HG02642 (cell line): ENCODE results near the gene NUTM2A.
A peak's percentile ranks its signal among the peaks of the same experiment; 100 is the strongest.
"Not testable (repeated sequence)": the region's sequence is repeated elsewhere in the genome, so short reads cannot be mapped to it uniquely, and the experiment has no call there.

Experiments
- ATAC-seq: cut with Tn5 transposase; IDR thresholded peaks from one replicate; pipeline ENCODE4 v1.9.1; 2021; ENCODE audit warnings: mild to moderate bottlenecking; ENCODE audit not compliant: unreplicated experiment, poor library complexity

Gene NUTM2A

GRCh38 chr10:87225148-87225547 is at the start of gene NUTM2A:
Gene NUTM2A (plus strand): TSS chr10:87225448. CDS start chr10:87225831, 383 bp downstream.
- ATAC-seq: not testable (repeated sequence)

GRCh38 chr10:87177587-87177986 is 47.7 kb upstream of the NUTM2A start:
- not testable (repeated sequence) for ATAC-seq

GRCh38 chr10:87184421-87184820 is 40.8 kb upstream of the NUTM2A start:
- ATAC-seq: not testable (repeated sequence)

- ATAC-seq: not testable (repeated sequence)
Observed at GRCh38 chr10:87186016-87186415, 39.2 kb upstream of the NUTM2A start.

DNA sequence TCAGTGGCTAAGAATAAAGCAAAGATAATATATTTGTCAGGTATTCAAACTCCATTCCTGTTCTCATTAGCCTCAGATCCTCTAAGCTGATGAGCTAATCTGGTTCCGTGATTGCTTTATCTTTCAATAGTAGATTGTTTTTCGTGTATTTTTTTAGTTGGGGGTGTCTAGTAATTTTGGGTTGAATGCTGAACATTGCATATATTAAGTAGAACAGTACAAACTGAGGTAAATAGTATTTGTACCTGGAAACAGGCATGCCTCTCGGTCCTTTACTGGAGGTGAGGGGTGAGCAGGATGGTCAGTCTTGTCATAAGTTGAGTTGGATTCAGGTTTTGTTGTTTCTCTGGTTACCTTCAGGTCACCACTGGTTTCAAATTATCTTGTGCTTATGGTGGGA is 37.7 kb upstream of the NUTM2A start:
- ATAC-seq: not testable (repeated sequence)

DNA sequence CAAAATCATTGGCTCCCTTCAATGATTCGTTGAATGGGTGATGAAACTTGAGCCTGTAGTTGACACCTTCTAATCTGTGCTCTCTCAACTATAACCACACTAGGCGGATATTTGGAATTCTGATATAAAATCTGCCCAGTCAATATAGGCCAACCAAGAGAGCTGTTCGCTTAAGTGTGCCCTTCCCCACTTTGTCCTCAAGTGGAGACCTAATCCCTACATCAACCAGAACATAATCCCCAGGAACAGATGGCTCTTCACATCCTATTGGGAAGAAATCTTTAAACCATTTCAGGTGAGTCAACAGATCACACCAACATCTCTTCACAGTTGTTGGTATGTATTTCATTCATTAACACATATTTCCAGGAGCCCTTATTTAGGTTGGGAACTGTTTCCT is 33.4 kb upstream of the NUTM2A start:
- not testable (repeated sequence) for ATAC-seq

- peak; percentile 43 for ATAC-seq
Observed at GRCh38 chr10:87200924-87201323, 24.3 kb upstream of the NUTM2A start.

GRCh38 chr10:87204801-87205200 is 20.4 kb upstream of the NUTM2A start:
- ATAC-seq: not testable (repeated sequence)

DNA sequence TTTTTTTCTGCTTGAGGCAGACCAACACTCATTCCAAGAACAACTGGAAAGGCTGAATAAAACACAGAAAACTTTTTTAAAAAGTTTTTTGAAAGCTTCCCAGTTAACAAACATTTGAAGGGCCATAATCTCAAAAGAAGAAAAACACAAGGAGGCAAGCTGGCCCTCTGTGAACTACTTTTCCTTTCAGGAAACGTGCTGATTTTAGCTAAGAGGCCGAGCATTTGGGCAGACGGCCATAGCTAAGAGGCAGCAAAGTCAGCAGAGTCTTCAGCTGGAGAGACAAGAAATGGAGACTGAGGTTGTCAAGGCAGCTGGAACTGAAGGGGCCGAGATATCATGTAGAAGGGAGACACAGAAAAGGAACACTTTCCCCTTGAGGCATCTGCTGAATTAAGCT is 18.3 kb upstream of the NUTM2A start:
- ATAC-seq: not testable (repeated sequence)

DNA sequence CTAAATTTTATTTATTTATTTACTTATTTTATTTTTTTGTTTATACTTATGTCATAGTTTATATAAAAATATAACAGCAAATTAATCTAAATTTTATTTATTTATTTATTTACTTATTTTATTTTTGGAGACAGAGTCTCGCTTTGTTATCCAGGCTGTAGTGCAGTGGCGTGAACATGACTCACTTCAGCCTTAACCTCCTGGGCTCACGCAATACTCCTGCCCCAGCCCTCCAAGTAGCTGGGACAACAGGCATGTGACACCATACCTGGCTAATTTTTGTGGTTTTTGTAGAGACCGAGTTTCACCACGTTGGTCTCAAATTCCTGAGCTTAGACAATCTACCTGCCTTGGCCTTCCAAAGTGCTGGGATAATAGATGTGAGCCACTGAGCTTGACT is 14.9 kb upstream of the NUTM2A start:
- ATAC-seq: not testable (repeated sequence)

GRCh38 chr10:87211848-87212247 is 13.4 kb upstream of the NUTM2A start:
- ATAC-seq: not testable (repeated sequence)

DNA sequence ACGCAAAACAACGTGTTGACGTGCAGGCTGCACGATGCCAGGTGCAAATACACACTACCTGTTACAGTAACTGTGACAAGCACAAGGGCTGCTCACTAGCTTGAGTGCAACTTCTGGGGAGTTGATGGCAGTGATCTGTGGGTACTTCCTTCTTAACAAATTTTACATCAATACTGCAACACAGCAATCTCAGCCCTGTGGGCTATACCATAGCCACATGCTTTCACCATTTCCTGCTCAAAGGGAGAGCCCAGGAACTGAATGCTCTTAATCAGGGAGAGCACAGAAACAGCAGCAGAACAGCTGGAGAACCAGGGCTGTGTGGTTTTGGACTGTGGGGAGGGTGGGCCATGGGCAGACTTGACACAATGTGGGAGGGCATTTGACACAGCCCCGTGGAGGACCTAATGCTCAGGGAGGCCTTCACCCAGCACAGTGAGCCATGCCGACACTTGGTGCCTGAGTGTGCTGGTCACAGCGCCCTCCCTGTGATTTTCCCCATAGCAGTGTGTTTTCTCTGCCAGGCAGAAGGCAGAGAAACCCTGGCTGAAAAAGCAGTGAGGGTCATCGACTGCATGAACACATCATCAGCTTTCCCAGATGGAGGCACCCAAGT is 12.0 kb upstream of the NUTM2A start:
- not testable (repeated sequence) for ATAC-seq

DNA sequence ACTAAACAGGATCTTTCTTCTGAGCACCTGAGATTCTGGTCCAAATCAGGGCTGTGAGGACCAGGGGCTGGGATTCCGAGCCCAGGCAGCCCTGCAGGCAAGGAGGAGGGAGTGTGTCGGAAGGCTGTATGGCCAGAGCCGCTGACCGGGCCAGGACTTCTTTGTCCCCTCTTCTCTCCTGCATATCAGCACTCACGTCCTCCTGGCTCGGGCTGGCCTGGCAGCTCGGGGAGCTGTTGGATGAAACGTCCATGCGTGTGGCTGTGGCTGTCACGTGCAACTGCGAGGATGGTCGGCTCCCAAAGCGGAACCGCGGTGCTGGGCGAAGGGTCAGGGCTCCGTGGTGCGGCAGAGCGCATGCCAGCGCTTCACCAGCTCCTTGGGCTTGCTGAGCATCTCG is 11.4 kb upstream of the NUTM2A start:
- not testable (repeated sequence) for ATAC-seq

GRCh38 chr10:87216120-87216519 is 9.1 kb upstream of the NUTM2A start:
- ATAC-seq: not testable (repeated sequence)

DNA sequence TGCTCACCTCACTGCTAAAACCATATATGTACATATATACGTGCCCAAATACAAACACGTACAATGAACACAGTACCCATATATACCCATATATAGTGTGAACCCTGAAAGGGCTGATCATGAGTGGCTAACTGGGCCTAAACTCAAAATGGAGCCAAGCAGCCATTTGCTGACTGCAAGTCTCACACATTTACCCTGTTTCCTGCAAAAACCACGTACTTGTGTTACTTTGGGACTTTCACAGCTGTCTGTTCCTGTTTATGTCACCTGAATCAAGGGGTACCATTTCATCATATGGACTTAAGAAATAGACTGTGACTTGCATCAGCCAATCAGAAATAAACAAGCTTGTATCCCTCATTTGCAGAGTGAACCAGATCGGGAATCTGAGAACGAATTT is 5.9 kb upstream of the NUTM2A start:
- ATAC-seq: not testable (repeated sequence)

- ATAC-seq: not testable (repeated sequence)
Observed at GRCh38 chr10:87222789-87223188, 2.5 kb upstream of the NUTM2A start.

DNA sequence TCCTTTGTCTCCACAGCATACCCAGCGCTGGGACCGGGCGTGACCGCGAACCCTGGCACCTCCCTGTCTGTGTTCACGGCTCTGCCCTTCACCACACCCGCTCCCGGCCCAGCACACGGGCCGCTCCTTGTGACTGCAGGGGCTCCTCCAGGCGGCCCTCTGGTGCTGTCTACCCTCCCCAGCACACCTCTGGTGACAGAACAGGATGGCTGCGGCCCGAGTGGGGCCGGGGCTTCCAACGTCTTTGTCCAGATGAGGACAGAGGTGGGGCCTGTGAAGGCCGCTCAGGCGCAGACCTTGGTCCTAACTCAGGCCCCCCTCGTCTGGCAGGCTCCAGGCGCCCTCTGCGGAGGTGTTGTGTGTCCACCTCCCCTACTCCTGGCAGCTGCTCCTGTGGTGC is 3.0 kb downstream of the NUTM2A start:
- ATAC-seq: not testable (repeated sequence)

DNA sequence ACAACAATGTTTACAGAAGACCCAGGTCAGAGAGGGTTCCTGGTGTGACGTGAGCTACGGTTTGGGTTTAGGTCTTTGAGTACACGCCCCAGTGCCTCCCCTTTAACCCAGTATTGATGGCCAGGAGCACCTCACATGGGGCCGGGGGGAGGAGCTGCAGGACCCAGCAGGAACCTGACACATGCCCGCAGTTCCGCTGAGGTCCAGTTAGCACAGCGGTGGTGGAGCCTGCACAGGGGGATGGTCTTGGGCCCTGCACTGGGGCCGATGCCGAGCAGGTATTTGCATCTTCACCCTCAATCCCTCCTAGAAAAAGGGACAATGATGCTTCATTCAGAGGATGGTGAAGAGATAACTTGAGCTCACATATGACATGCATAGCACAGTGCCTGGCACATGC is 4.0 kb downstream of the NUTM2A start:
- not testable (repeated sequence) for ATAC-seq

DNA sequence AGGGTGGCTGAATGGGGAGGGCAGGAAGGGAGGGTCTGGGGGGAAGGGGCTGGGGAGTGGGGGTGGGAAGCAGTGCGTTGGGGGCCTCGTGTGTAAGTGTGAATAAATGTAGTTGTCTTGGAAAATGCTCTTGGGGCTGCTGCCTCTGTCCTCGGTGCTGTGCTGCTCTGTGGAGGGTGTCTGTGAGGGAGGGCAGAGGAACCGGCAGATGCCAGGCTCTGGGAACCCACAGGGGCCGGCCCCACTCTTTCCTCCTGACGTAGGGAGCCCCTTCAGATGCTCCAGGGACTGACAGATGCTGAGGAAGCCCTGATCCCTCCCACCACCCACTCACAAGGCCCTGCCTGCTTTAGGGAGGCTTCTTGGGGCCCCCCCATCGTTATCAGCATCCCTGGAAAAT is 9.6 kb downstream of the NUTM2A start:
- ATAC-seq: not testable (repeated sequence)

GRCh38 chr10:87237244-87237643 is 12.0 kb downstream of the NUTM2A start:
- not testable (repeated sequence) for ATAC-seq

DNA sequence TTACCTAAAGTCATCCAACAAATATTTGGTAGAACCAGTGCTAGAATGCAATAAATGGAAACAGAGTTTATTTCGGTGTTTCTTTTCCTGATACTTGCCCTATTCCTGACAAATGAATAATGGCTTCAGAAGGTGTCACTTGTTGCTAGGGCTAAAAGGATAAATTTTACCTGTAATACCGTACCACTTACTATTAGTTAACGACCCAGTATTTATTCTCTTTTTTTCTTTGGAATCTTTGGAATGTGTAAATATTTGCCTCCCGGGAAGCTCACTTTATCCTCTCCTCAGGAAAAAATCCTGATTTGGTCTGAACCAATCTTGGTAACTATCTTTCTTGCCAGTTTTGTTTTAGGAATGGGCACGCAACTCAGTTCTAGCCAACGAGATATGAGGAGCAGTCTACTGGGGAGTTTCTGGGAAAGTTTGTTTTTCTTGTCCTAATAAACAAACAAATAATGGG is 14.1 kb downstream of the NUTM2A start:
- ATAC-seq: not testable (repeated sequence)

- not testable (repeated sequence) for ATAC-seq
Observed at GRCh38 chr10:87242192-87242591, 16.9 kb downstream of the NUTM2A start.
